ENCODE results near the gene TGFB3.

The TGFB3 gene

GRCh38 chr14:75977582-75977943, 4.2 kb downstream of the TGFB3 start:
- H3K4me3 ChIP-seq (ENCODE audit: low read depth, low read length) = no peak overlapping the region
- in situ Hi-C loops (cut with HindIII; ENCODE audit: low sequenced_read_pairs) = no loop called here
- DNase-seq (ENCODE audit: low read depth, low spot score) = no peak
- TF ChIP-seq CTCF (IDR thresholded peaks at IDR 0.05; ENCODE audit: low read depth, low read length) = no peak

- DNase-seq (ENCODE audit: low read depth, low spot score) = no peak
- in situ Hi-C loops (cut with HindIII; ENCODE audit: low sequenced_read_pairs) = no loop called here
These were observed 4.8 kb downstream of the TGFB3 start for GRCh38 chr14:75976826-75977581.

GRCh38 chr14:75972801-75973421, 8.9 kb downstream of the TGFB3 start:
- in situ Hi-C loops (cut with HindIII; ENCODE audit: low sequenced_read_pairs) = no loop called here
- no peak overlapping the region for H3K4me3 ChIP-seq (ENCODE audit: low read depth, low read length)
- no peak for TF ChIP-seq CTCF (IDR thresholded peaks at IDR 0.05; ENCODE audit: low read depth, low read length)

More at GRCh38 chr14:75976826-75977581, 4.8 kb downstream of the TGFB3 start:
- H3K4me3 ChIP-seq (ENCODE audit: low read depth, low read length) = no peak overlapping the region
- no peak for TF ChIP-seq CTCF (IDR thresholded peaks at IDR 0.05; ENCODE audit: low read depth, low read length)

GRCh38 chr14:75971509-75971908, 10.3 kb downstream of the TGFB3 start:
- no peak for TF ChIP-seq CTCF (IDR thresholded peaks at IDR 0.05; ENCODE audit: low read depth, low read length)
- H3K4me3 ChIP-seq (ENCODE audit: low read depth, low read length) = no peak overlapping the region
- no peak for DNase-seq (ENCODE audit: low read depth, low spot score)
- in situ Hi-C loops (cut with HindIII; ENCODE audit: low sequenced_read_pairs) = no loop called here

More at GRCh38 chr14:75972801-75973421, 8.9 kb downstream of the TGFB3 start:
- no peak for DNase-seq (ENCODE audit: low read depth, low spot score)

GRCh38 chr14:75970989-75971388, 10.8 kb downstream of the TGFB3 start:
- TF ChIP-seq CTCF (IDR thresholded peaks at IDR 0.05; ENCODE audit: low read depth, low read length) = no peak

GRCh38 chr14:75969891-75970290, 11.9 kb downstream of the TGFB3 start:
- DNase-seq (ENCODE audit: low read depth, low spot score) = no peak
- no peak for TF ChIP-seq CTCF (IDR thresholded peaks at IDR 0.05; ENCODE audit: low read depth, low read length)
- no peak overlapping the region for H3K4me3 ChIP-seq (ENCODE audit: low read depth, low read length)
- in situ Hi-C loops (cut with HindIII; ENCODE audit: low sequenced_read_pairs) = no loop called here

More at GRCh38 chr14:75970989-75971388, 10.8 kb downstream of the TGFB3 start:
- no peak for DNase-seq (ENCODE audit: low read depth, low spot score)
- no peak overlapping the region for H3K4me3 ChIP-seq (ENCODE audit: low read depth, low read length)
- in situ Hi-C loops (cut with HindIII; ENCODE audit: low sequenced_read_pairs) = no loop called here

Data from astrocyte of the spinal cord (primary cell).